ENCODE measurements around the gene C16orf89. TPM values are rescaled to one million over a fixed set of nuclear protein-coding genes. Genes with fewer than 3 reads are reported as not detected.

Gene C16orf89
- total RNA-seq, 1 experiment from 2014 or later = 0.49 TPM

DNA sequence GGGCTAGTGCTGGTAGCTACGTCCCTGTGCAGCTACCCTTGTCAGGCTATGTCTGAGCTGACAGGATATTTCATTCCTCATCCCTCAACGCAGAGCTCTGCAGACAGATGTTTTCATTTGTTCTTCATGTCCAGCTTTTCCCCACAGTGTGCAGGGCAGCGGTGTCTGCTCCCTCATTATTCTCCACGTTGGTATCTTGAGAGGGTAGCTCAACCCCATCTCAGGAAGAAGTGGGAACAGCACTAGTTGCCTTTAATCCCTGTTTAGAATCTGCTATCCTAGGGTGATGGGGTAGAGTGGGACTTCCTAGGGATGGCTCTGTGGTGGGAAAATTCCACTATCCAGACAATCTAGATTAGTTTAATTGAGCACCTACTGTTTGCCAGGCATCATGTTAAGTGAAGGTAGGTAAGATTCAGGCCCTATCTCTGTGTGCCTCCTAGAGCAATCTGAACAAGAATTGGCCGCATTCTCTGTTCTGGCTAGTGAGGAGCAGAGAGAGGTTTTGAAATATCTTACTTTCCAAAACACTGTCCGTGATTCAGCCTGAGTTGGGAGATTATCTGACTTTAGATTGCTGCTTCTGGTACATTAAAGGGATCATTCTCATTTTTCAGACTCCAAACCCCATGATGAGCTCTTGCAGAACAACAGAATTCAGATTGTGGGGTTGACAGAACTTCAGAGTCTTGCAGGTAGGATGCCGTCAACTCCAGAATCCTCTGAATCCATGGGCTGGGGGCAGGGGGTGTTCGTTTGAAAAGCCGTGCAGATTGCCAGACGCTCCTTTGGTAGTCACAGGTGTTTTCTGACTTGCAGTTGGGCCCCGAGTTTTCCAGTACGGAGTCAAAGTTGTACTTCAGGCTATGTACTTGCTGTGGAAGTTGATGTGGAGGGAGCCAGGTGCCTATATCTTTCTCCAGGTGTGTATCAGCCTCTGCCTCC is 6.8 kb upstream of the C16orf89 start:
- no TSS peak for BruUV-seq (replicated peaks)
- H3K9me3 ChIP-seq (ENCODE audit: control insufficient read depth in 1 of 2, insufficient read depth in 1 of 2, low read depth in 1 of 2, low read length in 2 of 2) = no peaks in the 10 kb centered on the region
- peak overlapping the region; percentile 91 for H3K9ac ChIP-seq (ENCODE audit: low read length)
- DNase-seq (ENCODE audit: low read depth, low spot score) = no peak
- ChIA-PET POLR2A (no interaction called here), RAD21 (ENCODE audit: low non-redundant PET in 1 of 2, low total read pairs in 2 of 2, uncharacterized antibody in 2 of 2, unreplicated experiment in 2 of 2) (no interaction called here), CTCF (no interaction called here)
- H3K27me3 ChIP-seq (ENCODE audit: insufficient read depth, low read length) = no peaks in the 10 kb centered on the region
- no peaks in the 10 kb centered on the region for H3K9me2 ChIP-seq (ENCODE audit: insufficient read depth)
- peak overlapping the region; percentile 92 for H3K4me2 ChIP-seq (ENCODE audit: low read length)
- no peaks in the 10 kb centered on the region for H4K20me1 ChIP-seq (ENCODE audit: insufficient read depth)
- TF ChIP-seq POLR2AphosphoS5 (IDR thresholded peaks at IDR 0.05; ENCODE audit: low read depth, low read length) = no peak
- TF ChIP-seq JUND (IDR thresholded peaks at IDR 0.05) = no peak
- TF ChIP-seq, protein P1, sequence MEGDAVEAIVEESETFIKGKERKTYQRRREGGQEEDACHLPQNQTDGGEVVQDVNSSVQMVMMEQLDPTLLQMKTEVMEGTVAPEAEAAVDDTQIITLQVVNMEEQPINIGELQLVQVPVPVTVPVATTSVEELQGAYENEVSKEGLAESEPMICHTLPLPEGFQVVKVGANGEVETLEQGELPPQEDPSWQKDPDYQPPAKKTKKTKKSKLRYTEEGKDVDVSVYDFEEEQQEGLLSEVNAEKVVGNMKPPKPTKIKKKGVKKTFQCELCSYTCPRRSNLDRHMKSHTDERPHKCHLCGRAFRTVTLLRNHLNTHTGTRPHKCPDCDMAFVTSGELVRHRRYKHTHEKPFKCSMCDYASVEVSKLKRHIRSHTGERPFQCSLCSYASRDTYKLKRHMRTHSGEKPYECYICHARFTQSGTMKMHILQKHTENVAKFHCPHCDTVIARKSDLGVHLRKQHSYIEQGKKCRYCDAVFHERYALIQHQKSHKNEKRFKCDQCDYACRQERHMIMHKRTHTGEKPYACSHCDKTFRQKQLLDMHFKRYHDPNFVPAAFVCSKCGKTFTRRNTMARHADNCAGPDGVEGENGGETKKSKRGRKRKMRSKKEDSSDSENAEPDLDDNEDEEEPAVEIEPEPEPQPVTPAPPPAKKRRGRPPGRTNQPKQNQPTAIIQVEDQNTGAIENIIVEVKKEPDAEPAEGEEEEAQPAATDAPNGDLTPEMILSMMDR (IDR thresholded peaks at IDR 0.05 in 2 of 3, conservative IDR thresholded peaks at IDR 0.05 in 1 of 3; ENCODE audit: borderline replicate concordance in 1 of 3, insufficient read depth in 1 of 3, low read depth in 2 of 3, low read length in 2 of 3) = no peak
- no peak for TF ChIP-seq ZFX (IDR thresholded peaks at IDR 0.05)
- no peak for TF ChIP-seq POLR2A (IDR thresholded peaks at IDR 0.05; ENCODE audit: borderline replicate concordance, extremely low read depth, insufficient read depth, insufficient read length)
- no peak for TF ChIP-seq SRF (IDR thresholded peaks at IDR 0.05; ENCODE audit: low read depth)
- TF ChIP-seq EZH2 (IDR thresholded peaks at IDR 0.05) = no peak
- no peak for TF ChIP-seq ELF1 (IDR thresholded peaks at IDR 0.05; ENCODE audit: borderline replicate concordance, low read depth)
- TF ChIP-seq CBX3 (IDR thresholded peaks at IDR 0.05; ENCODE audit: low read depth) = no peak
- TF ChIP-seq EGR1 (IDR thresholded peaks at IDR 0.05; ENCODE audit: low read depth) = no peak
- H3K4me3 ChIP-seq (replicated peaks in 1 of 2; ENCODE audit: low read depth in 1 of 2, low read length in 2 of 2) = peak overlapping the region; percentile 63 to 94
- H3K27ac ChIP-seq (ENCODE audit: low read depth, low read length) = peak overlapping the region; percentile 78
- peaks cover 4 to 16% of the 10 kb centered on the region in 2 experiments; a peak in 3 of 4 replicates for H3K4me1 ChIP-seq (ENCODE audit: control insufficient read depth in 1 of 2, insufficient read depth in 2 of 2, low read length in 2 of 2)
- ATAC-seq = peak; percentile 17
- no peak overlapping the region for H2AFZ ChIP-seq (ENCODE audit: low read depth, low read length, poor library complexity, severe bottlenecking)
- H3K36me3 ChIP-seq (ENCODE audit: control insufficient read depth in 1 of 2, insufficient read depth in 2 of 2, low read length in 2 of 2) = peaks cover 0 to 13% of the 10 kb centered on the region in 2 experiments; a peak in 2 of 4 replicates
- H3K79me2 ChIP-seq (ENCODE audit: insufficient read depth, low read length) = peaks cover 33% of the 10 kb centered on the region
- intact Hi-C loops (cut with micrococcal nuclease) = no loop called here
